Measurements from ENCODE around the gene TLR9.

The TLR9 gene

GRCh38 chr3:52246728-52247408 is 21.4 kb upstream of the TLR9 start:
- no peak overlapping the region for H3K4me3 ChIP-seq (replicated peaks in 1 of 2; ENCODE audit: low read depth in 2 of 2, low read length in 2 of 2)
- DNase-seq (ENCODE audit: low read depth in 2 of 2), result no peak
- TF ChIP-seq CTCF (IDR thresholded peaks at IDR 0.05; ENCODE audit: low read depth, low read length), result no peak

GRCh38 chr3:52246264-52246620 is 20.8 kb upstream of the TLR9 start:
- DNase-seq (ENCODE audit: low read depth in 2 of 2), result no peak
- TF ChIP-seq CTCF (IDR thresholded peaks at IDR 0.05; ENCODE audit: low read depth, low read length), result no peak
- H3K4me3 ChIP-seq (replicated peaks in 1 of 2; ENCODE audit: low read depth in 2 of 2, low read length in 2 of 2), result peak overlapping the region; percentile 47 to 59

GRCh38 chr3:52245322-52246263 is 20.1 kb upstream of the TLR9 start, which contains the start of gene PPM1M:
PPM1M (plus strand) TSS chr3:52245759; CDS start chr3:52245825, 66 bp downstream.
- TF ChIP-seq CTCF (IDR thresholded peaks at IDR 0.05; ENCODE audit: low read depth, low read length), result no peak
- DNase-seq (ENCODE audit: low read depth in 2 of 2), result peak; percentile 30 to 62
- peak within 1 kb of the TSS; percentile 59 to 63 for H3K4me3 ChIP-seq (replicated peaks in 1 of 2; ENCODE audit: low read depth in 2 of 2, low read length in 2 of 2)

- peak; percentile 43 to 60 for DNase-seq (ENCODE audit: low read depth in 2 of 2)
- no peak overlapping the region for H3K4me3 ChIP-seq (replicated peaks in 1 of 2; ENCODE audit: low read depth in 2 of 2, low read length in 2 of 2)
- no peak for TF ChIP-seq CTCF (IDR thresholded peaks at IDR 0.05; ENCODE audit: low read depth, low read length)
Observed at GRCh38 chr3:52243791-52244628, 18.6 kb upstream of the TLR9 start.

- no peak overlapping the region for H3K4me3 ChIP-seq (replicated peaks in 1 of 2; ENCODE audit: low read depth in 2 of 2, low read length in 2 of 2)
- TF ChIP-seq CTCF (IDR thresholded peaks at IDR 0.05; ENCODE audit: low read depth, low read length), result no peak
- no peak for DNase-seq (ENCODE audit: low read depth in 2 of 2)
Observed at GRCh38 chr3:52242039-52242438, 16.6 kb upstream of the TLR9 start.

- no peak overlapping the region for H3K4me3 ChIP-seq (replicated peaks in 1 of 2; ENCODE audit: low read depth in 2 of 2, low read length in 2 of 2)
- no peak for TF ChIP-seq CTCF (IDR thresholded peaks at IDR 0.05; ENCODE audit: low read depth, low read length)
- DNase-seq (ENCODE audit: low read depth in 2 of 2), result no peak
Observed at GRCh38 chr3:52240886-52241370, 15.5 kb upstream of the TLR9 start.
